ELF-1 (cell line): ENCODE measurements around the gene SNCA.

Source experiments
- DNase-seq: peaks from one replicate; pipeline ENCODE4 v3.0.0-alpha.2; 2016; ENCODE audit warnings: low read depth, low spot score

The SNCA gene

DNA sequence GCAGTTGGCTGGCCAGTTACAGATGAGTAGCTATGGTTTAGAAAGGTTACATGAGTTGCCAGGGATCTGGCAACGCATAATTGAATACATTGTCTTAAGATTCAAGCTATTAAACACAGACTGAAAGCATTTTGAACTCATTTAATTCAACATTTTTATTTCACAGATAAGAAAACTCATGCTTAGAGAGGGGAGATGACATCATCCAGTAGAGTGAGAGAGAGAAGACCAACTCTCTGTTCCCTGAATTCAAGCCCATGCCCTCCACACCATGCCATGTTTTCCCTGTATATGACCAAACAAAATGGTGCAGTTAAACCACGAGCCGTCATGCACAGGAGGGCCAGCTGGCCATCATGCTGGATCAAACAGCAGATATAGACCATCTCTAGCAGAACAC is 22.6 kb downstream of the SNCA start:
- DNase-seq: no peak

DNA sequence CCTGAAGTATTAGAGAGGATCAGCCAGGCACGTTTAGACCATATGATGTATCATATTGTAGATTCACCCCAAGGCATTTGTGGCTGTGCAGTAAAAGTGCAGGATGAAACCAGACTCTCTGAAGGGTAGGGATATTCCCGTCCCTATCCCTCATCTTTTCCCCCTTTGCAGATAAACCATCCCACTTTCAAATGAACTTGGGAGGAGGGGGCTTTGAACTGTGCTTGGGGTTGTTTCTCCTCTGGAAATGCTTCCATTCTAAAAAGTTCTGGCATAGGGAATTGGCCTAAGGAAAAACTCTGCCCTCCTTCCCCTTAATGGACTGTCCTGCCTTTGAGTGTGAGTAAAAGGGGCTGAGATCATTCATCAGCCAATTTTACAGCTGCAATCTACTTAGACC is 23.8 kb downstream of the SNCA start:
- DNase-seq: no peak

DNA sequence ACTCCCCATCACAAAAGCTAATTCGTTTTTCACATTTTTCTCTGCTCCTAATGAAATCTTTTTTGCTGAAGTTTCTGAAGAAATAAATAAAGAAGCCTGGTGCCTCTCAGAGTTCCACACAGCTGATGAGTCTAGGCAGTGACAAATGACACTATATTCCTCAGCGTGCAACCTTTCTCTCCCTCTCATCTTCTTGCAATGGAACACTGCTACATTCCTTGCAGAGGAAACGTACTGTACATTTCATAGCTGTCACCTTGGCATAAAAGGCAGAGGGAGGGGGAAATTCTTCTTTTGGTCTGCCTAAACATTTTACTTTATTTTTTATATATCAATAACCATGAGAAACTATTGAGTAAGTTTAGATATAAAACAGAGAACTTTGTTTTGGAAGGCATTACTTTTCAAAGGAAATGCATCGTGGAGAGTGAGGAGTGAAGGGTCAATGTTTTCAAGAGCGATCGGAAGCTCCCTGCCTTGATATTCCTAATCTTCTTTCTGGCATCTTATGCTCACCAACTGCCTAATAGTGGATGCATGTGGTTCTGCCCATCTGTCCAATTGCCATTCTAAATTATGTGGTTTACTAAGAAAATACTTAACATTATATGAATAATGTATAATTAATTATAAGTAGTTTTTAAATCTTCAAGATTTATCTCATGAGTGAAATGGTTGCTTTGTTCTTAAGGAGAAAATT is 29.4 kb downstream of the SNCA start:
- no peak for DNase-seq

DNA sequence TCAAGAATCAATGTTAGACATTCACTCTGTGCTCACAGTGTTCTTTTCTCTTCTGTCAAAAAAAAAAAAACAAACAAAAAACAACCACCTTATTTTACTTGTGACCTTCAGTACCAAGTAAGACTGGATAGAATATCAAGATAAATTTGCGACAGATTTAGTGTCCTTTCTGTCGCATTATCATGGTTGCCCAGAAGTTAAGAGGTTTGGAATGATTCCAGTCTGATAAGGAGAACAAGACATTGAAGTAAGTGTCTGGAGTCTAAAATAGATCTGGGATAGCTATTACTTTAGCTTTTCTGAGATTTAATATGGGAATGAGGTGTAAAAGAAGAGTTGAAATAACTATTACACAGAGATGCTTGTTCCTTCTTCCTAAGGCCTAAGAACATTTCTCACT is 31.7 kb downstream of the SNCA start:
- DNase-seq: no peak

DNA sequence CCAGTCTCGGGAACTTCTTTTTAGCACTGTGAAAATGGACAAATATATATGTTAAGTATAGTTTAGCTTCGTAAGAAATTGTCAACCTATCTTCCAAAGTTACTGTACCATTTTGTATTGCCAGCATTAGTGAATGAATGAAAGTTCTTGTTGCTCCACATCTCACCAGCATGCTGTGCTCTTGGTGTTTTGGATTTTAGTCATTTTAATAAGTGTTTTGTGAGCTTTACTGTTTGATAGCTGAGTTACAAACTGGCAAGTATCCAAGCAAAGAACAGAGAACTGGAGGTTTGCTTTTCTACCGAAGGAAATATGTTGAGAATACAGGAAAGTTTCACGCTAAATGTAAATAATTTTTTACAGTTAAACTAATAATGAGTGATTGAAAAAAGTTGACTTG is 33.0 kb downstream of the SNCA start:
- DNase-seq: no peak

DNA sequence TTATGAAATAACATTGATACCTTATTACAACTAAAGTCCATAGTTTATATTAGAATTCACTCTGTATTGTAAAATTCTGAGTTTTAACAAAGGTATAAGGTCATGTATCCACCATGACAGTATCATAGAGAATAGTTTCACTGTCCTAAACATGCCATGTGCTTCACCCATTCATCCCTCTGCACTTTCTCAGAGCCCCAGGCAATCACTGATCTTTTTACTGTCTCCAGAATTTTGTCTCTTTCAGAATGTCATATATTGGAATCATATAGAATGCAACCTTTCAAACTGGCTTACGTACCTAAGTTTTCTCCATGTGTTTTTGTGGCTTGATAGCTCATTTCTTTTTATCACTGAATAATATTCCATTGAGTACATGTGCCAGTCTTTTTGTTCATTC is 33.9 kb downstream of the SNCA start:
- DNase-seq: no peak

DNA sequence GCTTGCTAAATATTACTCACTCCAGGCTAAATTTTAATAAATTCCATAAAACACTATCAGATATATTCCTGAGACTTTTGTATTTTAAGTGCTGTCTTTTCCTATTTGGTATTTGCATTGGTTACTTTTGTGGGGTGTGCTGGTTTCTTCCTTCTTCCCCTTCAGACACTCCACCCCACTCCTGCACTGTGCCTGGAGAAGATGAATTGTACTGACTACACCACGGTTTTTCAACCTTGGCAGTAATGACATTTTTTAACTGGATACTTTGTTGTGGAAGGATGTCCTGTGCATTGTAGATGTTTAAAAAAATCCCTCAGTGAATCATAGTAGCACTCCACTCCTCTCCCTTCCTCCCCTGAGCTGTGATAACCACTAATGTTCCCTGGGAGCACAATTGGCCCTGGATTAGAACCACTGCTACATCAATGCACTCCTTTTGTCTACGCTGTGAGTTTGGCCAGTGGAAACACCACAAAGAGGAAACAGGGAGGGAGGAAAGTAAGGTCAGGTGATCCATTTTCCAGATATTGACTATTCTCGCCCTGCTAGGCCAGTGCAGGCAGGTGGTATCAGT is 36.3 kb downstream of the SNCA start:
- no peak for DNase-seq

DNA sequence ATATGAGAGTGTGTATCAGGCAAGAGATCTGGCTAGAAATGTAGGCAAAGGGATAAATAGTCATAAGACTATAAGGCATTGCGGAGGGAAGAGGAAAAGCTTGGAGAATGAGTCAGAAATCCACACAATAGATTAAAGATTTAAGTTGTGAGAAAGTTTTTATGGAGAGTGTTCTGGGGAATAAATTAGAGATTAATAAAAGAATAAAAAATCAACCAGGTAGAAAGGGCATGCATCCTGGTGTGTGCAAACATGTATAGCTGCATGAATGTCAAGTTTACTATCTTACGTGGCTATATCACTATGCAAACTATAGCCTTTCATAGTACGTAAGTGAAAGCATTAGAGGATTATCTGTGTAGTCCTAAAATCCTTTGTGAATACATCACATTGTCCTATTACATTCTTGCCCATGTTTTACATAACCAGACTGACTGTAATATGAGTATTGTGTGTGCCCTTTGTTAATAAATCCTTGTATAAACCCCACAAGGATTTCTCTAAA is 36.9 kb downstream of the SNCA start:
- DNase-seq: no peak

DNA sequence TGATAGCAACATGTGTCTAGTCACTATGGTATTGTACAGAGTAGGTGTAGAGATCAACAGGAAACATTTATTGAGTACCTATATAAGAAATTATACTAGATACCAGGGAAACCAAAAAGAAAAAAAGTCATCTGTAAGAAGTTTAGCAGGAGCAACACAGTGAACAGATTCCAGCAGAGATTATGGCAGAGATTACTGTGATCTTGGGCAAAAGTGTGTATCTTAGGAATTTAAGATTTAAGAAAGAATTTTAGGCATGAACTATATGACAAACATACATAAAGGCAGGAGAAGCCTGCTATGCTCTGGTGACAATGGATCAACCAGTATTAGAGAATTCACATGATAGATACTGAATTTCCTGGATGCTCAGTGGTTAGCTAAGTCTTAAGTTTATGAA is 37.9 kb downstream of the SNCA start:
- DNase-seq: no peak

DNA sequence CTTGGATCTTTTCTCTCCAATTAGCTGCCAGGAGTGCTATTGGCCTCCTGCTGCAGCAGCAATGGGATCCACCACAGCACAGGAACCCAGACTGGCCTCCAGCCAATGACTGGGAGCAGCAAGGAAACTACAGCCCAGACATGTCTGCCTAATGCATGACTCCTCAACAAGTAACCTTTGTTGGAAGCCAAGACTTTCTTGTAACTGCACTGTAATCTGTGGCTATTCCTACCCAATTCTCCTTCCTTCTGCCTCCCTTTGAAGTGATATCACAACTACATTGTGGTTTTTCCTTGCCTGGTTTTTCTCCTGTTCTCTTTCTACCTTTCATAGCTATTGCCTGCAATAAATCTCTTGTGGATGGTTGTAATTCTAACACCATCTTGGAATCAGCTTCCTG is 39.8 kb downstream of the SNCA start:
- no peak for DNase-seq

DNA sequence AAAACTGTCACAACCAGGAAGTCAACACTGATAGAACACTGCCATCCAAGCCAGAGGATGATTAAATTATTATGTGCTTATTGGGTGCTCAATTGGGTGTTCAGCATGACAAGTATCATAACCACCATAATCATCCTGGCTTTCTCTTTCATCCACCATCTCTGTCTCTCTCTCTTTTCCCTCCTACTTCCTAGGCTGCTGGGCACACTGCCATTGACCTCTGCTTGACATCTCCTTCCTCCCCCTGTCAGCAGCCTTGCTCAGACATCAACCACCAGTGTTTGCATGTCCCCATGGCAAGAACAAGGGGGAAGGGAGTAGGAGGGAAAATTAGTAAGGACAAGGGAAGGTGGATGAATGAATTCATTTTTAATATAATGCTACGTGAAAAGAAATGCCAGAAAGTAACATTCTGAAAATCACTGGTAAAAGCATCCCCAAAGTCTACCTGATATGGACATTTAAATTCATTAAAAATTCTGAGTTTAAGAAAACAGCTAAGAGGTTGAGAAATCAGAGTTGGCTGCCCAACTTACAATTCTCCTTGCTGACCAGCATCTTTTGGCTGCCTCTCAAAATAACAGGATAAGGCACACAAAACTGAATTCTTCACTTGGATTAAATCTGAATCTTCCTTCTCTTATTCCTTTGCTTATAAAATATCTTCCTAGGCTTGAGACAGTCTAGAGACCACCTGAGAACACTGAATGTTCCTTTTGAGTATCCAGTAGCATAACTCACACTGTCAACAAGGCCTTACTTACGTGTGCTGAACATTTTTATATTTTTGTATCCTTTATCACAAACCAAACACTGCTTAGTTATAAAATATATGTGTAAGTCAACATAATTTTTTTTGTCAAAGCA is 48.5 kb downstream of the SNCA start:
- DNase-seq: no peak

DNA sequence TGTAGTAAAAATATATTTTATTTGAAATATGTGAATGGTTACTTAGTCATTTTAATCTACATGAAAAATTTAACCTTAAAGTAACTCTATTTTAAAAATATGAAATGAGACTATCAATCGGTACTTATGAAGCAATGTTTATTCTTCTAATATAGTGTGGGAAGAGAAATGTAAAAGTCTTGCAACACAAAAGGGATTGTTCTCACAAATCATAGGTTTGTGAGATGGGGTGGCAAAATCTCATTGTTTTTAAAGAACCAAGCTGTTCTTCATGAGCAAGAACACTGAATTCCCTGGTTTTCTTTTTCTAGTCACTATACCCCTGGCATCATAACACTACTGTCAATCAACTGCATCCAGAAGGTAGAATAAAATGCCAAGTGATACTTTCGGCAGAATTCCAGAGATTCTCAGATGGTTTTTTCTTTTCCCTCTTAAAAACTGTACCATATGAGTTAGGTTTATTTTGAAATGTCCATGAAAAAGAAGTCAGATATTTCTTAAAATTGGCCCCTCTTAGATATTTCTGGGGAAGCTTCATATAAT is 52.2 kb downstream of the SNCA start:
- DNase-seq: no peak

DNA sequence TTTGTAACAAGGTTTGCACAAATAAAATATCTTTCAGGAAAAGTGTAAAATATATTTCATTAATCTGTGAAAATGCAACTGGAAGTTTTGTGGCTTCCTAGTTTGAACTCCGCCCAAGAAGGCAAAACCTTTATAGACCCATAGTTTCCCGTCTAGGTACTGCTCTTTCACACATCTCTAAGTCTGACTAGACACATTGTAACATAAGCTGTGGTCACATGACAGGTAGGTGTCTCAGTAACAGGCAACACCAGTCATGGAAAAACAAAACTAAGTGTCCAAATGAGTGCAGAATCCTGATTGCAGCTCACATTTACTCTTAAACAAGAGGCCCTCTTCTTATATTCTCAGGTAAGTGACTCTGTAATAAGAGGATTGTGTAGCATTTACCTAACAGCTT is 55.6 kb downstream of the SNCA start:
- DNase-seq: no peak

DNA sequence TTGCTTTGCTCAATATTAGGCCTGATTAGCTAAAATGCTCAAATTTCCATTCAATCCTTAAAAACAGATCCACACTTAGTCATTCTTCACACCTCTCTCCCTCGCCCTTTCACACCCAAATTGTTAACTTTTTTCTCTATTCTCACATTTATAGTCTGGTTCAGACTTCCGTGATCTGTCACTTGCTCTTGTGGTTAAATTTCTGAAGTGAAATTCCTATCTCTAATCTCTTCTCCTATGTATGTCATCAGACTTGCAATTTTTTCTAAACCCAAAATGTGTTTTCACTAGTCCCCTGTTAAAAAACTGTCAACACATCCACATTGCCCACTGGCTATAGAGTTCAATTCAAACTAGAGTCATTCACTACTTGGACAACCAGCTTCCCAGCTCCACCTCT is 63.2 kb downstream of the SNCA start:
- DNase-seq: no peak

DNA sequence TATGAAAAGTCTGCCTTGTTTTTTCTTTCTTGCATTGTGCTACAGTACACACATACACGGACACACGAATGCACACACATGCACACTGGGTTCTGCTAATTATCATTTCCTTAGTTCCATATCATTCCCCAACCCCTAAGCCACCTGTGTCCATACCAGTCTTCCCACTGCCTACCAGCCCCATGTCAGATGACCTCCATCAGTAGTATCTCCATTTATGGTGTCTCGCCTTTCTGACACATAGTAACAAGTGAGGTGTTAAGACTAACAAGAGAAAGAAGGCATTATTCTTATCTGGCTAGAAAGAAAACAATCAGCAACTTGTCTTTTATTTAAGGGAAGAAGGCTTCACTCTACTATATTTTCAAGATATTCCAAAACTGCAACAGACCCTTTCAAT is 67.1 kb downstream of the SNCA start:
- no peak for DNase-seq

DNA sequence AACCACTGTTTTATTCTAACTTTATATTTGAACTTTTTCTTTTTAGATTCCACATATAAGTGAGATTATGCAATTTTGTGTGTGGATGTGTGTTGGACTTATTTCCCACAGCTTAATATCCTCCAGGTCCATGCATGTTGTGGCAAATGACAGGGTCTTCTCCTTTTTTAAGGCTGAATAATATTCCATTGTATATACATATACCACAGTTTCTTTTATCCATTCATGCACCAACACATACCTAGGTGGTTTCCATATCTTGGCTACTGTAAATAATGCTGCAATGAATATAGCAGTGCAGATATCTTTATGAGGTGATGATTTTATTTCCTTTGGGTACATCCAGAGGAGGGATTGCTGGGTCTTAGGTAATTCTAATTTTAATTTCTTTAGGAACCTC is 69.0 kb downstream of the SNCA start:
- DNase-seq: no peak

DNA sequence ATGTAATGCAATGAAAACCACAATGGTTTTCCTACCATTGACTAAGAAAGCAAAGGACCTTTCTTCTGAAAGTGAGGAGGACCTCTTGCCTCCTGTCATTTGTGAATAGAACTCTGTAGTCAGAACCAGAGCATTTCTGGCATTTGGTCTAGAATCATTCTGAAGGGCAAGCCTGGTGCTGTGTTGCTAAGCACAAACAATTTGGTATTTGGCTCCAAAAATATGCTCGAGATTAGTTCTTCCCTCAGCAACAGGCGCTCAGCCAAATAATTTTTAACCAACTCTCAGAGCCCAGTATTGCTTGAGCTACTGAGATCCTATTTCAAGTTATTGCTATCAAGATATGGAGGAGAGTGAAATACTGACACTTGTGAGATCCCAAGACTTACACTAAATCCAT is 71.0 kb downstream of the SNCA start:
- DNase-seq: no peak

DNA sequence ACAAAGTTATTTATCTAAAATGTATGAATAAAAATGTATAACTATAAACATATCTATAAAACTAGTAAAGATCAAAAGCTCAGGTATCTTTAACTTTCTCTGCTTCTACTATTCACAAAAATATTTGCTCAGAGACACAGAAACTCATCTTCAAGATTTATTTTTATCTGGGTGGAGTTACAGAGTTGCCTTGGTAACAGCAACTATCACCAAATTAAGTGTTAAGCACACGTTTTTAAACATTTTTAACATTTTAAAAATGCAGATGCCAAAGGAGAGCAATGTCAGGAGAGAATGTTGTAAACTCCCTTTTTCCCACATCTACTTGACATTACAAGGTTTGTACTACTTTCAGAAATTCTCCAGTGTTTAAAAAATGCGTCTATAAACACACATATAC is 71.4 kb downstream of the SNCA start:
- no peak for DNase-seq

DNA sequence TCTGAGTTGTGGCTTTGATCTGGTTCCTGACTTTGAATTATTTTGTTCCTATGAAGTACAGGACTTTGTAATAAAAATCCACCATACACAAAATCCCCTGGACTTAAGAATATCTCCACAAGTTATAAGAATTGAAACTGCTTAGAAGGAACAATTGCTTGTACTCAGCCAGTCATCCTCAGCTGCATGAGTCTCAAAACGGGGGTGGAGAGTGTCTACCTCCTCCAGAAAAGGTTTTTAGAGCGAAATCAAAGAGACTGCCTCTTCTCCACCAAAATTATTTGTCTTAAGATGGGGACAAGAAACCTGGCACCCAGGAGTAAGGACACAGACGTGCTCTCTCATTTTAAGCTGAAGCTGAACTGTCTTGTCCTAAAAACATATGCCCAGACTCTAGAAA is 74.7 kb downstream of the SNCA start:
- no peak for DNase-seq

DNA sequence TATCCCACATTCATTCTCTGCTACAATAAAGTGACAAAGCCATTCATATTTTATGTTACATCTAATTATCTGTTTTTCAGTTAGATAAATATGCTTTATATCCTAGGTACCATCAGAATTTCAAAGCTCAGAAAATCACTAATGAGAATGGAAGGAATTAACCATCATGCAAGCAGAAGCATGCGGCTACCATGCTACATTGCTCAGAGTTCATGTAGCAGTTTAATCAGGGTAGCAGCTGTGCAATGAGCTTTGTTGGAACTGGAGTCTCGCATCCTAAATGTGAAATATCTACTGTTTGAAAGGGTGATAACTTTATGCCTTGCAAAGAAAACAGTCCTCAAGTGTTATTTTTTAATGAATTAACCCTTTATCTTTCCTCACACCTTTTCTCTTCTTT is 77.5 kb downstream of the SNCA start:
- DNase-seq: no peak

DNA sequence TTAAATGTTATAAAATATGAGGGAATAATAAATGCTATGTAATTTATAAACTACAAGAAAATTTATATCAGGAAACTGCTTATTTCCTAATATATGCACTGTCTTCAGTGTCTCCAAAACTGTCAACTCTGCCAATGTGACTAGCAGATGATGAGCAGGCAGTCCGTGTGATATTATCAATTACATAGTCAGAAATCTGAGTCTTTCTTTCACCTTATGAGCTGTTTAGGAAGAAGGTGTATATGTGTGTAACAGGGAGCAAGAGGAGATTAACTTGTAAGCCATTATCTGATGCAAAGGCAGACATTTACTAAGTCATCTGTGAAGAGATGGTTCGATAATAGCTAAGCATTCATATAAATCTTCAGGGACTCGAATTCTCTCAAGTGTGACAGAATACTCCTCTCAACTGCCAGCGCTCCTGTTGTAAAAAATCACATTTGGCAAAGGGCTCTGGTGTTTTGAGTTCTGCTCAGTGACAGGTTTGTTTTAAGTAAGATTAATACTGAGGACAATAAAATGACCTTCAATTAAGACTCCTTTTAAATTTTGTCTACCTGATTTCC is 79.7 kb downstream of the SNCA start:
- DNase-seq: no peak

DNA sequence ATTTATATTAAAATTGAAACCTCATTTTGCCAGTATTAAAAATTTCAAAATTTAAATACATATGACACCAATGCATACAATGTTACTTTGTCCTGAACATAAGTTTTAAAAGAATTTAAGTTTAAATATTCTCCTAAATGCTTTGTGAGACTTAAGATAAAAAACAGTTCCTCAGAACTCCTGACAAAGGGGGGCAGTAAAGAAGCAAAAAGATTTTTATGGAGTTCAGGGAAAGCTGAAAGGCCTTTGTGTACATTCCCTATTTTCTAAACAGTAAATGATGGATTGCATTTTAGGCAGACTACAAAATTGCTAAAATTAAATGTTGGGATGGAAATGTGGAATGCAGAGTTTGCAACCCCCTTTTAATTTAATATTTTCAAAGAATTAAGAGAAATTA is 81.7 kb downstream of the SNCA start:
- DNase-seq: no peak
